Sigmoid colon (tissue), 7 donors: Measurements from ENCODE around the gene EDEM1. TPM values are rescaled to one million over a fixed set of nuclear protein-coding genes. Genes with fewer than 3 reads are reported as not detected.

Experiments used
- DNase-seq: peaks from one replicate; pipeline ENCODE4 v3.0.0-alpha.2; 2019
- H3K27ac ChIP-seq, 4 donors: fragments of 200-600 bp; sonication (generic); one replicate each; pipeline ENCODE4 v1.5.1; 2016 to 2019; ENCODE audit warnings: mild to moderate bottlenecking in 1 of 4
- H3K27me3 ChIP-seq, 3 donors: fragments of 200-600 bp; sonication (generic); one replicate each; pipeline ENCODE4 v1.5.1; 2019; ENCODE audit warnings: mild to moderate bottlenecking in 1 of 3
- H3K36me3 ChIP-seq, 4 donors: fragments of 200-600 bp; sonication (generic); one replicate each; pipeline ENCODE4 v1.5.1; 2016 to 2019
- H3K4me1 ChIP-seq, 4 donors: fragments of 200-600 bp; sonication (generic); one replicate each; pipeline ENCODE4 v1.5.1; 2017 to 2019
- H3K4me3 ChIP-seq, 4 donors: fragments of 200-600 bp; sonication (generic); one replicate each; pipeline ENCODE4 v1.5.1; 2017 to 2019; ENCODE audit warnings: mild to moderate bottlenecking in 2 of 4, moderate library complexity in 1 of 4
- H3K9me3 ChIP-seq, 4 donors: fragments of 200-600 bp in 3 of 4; sonication (generic) in 3 of 4; one replicate each; pipeline versions ENCODE4 v1.5.1 to v1.6.1; 2013 to 2019
- EP300 ChIP-seq, 4 donors: sonication (generic); formaldehyde crosslinking; IDR thresholded peaks; one replicate each; pipeline ENCODE4 v1.6.1; 2017; ENCODE audit warnings: antibody characterized with exemption in 4 of 4
- POLR2A ChIP-seq, 2 donors: fragments of 450-650 bp; IDR thresholded peaks; one replicate each; pipeline ENCODE4 v1.6.1; 2016; ENCODE audit warnings: antibody characterized with exemption in 2 of 2, mild to moderate bottlenecking in 2 of 2, moderate library complexity in 2 of 2
- POLR2AphosphoS5 ChIP-seq, 4 donors: sonication (generic); formaldehyde crosslinking; IDR thresholded peaks; one replicate each; pipeline ENCODE4 v1.6.1; 2017; ENCODE audit warnings: antibody characterized with exemption in 4 of 4
- WGBS, 2 donors: extraction: QIAGEN DNeasy Blood & Tissue Kit; methylation state at CpG; one replicate each; pipeline ENCODE4 v1.1.7; 2013; 5-methylcytosine and 5-hydroxymethylcytosine counted together
- intact Hi-C: fragments of 100-400 bp; cut with DNase I; formaldehyde crosslinking; loops from one replicate; pipeline ENCODE4 v1.15.1; 2023
- polyA plus RNA-seq, 3 donors: library from polyadenylated mRNA; stranded (reverse); fragments of 200-250 nt; gene quantifications; one replicate each; pipeline ENCODE4 v1.2.3, GENCODE V29; 2013
- small RNA-seq, 3 donors: library from RNA; depleted of rRNA; stranded (forward); fragments of <200 nt; gene quantifications; one replicate each; pipeline ENCODE3, GENCODE V24; 2016
- total RNA-seq, 4 donors: library from RNA; depleted of rRNA; stranded (reverse); fragments of >200 nt; gene quantifications; one replicate each; pipeline ENCODE4 v1.1.0, GENCODE V29; 2016
- TF ChIP-seq, protein P1 (sequence below), 4 experiments: fragments of 450-650 bp in 3 of 4; fragments of 200-600 bp in 1 of 4; IDR thresholded peaks; one replicate each; pipeline ENCODE4 v1.5.1; 2016 to 2019; ENCODE audit warnings: antibody characterized with exemption in 4 of 4, mild to moderate bottlenecking in 3 of 4, moderate library complexity in 2 of 4
- donor health status: healthy with polysubstance abuse.
- donor health status: Bipolar disorder and iron deficiency.
- donor health status: healthy.

Gene EDEM1
- total and polyA plus RNA-seq, 7 donors, result 3.6 to 23.8 (median 18.1) TPM

- TF ChIP-seq, protein P1, sequence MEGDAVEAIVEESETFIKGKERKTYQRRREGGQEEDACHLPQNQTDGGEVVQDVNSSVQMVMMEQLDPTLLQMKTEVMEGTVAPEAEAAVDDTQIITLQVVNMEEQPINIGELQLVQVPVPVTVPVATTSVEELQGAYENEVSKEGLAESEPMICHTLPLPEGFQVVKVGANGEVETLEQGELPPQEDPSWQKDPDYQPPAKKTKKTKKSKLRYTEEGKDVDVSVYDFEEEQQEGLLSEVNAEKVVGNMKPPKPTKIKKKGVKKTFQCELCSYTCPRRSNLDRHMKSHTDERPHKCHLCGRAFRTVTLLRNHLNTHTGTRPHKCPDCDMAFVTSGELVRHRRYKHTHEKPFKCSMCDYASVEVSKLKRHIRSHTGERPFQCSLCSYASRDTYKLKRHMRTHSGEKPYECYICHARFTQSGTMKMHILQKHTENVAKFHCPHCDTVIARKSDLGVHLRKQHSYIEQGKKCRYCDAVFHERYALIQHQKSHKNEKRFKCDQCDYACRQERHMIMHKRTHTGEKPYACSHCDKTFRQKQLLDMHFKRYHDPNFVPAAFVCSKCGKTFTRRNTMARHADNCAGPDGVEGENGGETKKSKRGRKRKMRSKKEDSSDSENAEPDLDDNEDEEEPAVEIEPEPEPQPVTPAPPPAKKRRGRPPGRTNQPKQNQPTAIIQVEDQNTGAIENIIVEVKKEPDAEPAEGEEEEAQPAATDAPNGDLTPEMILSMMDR (IDR thresholded peaks at IDR 0.05), result no peak
- TF ChIP-seq EP300 (IDR thresholded peaks at IDR 0.05), result no peak
- TF ChIP-seq POLR2AphosphoS5 (IDR thresholded peaks at IDR 0.05), result no peak
- no peak for TF ChIP-seq POLR2A (IDR thresholded peaks at IDR 0.05)
- Histone ChIP-seq H3K27ac (no peak overlapping the region), H3K4me1 (no peaks in the 10 kb centered on the region), H3K4me3 (no peak overlapping the region), H3K9me3 (no peaks in the 10 kb centered on the region), H3K27me3 (no peaks in the 10 kb centered on the region), H3K36me3 (no peaks in the 10 kb centered on the region)
- intact Hi-C loops, result no loop called here
- no peak for DNase-seq
- WGBS, 2 donors, result 88 to 90% methylated on average over 1 of the region's 1 CpG
Measured at GRCh38 chr3:5267889-5268288, 80.4 kb downstream of the EDEM1 start.

Small RNA genes within 50 kb of the gene (small RNA-seq; reads per million reads assigned to genes)
- gene MIR4790 (0 reads per million in 3 donors), gene RN7SL553P (0 reads per million in 3 donors)

Other genes starting within 250 kb of the EDEM1 start
- 10 to 100 TPM; 12.5 to 81.9 (median 24.3) TPM for gene BHLHE40, start 208.3 kb upstream of the EDEM1 start, total RNA-seq
- 10 to 100 TPM; 11.1 to 32.2 (median 22.2) TPM for gene BHLHE40, start 208.3 kb upstream of the EDEM1 start, polyA plus RNA-seq
- 10 to 100 TPM; 47.2 to 55.9 (median 50.3) TPM for gene ARL8B, start 65.4 kb upstream of the EDEM1 start, total RNA-seq
- gene ARL8B, start 65.4 kb upstream of the EDEM1 start, polyA plus RNA-seq, result 10 to 100 TPM; 28.2 to 36.5 (median 35.8) TPM